Measurements from ENCODE around the gene DMC1.

Gene DMC1

GRCh38 chr22:38518620-38519019, 51.4 kb downstream of the DMC1 start:
- Histone ChIP-seq H3K4me3 (no peak overlapping the region), H3K9ac (ENCODE audit: insufficient read length) (no peak overlapping the region), H3K27ac (no peak overlapping the region), H3K9me3 (ENCODE audit: low read depth, low read length) (no peaks in the 10 kb centered on the region), H3K36me3 (ENCODE audit: insufficient read depth, low read length) (no peaks in the 10 kb centered on the region)
- no peak for DNase-seq (ENCODE audit: low read depth, low spot score)
- TF ChIP-seq POLR2AphosphoS5 (IDR thresholded peaks at IDR 0.05; ENCODE audit: borderline replicate concordance, low read depth, low read length) (no peak), FOXP2 (optimal IDR thresholded peaks at IDR 0.05; ENCODE audit: control extremely low read depth, extremely low read length, insufficient read depth) (no peak), EZH2 (IDR thresholded peaks at IDR 0.05) (no peak)

- Histone ChIP-seq H3K27ac (no peak overlapping the region), H3K36me3 (ENCODE audit: insufficient read depth, low read length) (no peaks in the 10 kb centered on the region), H3K9me3 (ENCODE audit: low read depth, low read length) (no peaks in the 10 kb centered on the region), H3K9ac (ENCODE audit: insufficient read length) (no peak overlapping the region), H3K4me3 (no peak overlapping the region)
- DNase-seq (ENCODE audit: low read depth, low spot score) = no peak
- TF ChIP-seq POLR2AphosphoS5 (IDR thresholded peaks at IDR 0.05; ENCODE audit: borderline replicate concordance, low read depth, low read length) = no peak
- TF ChIP-seq EZH2 (IDR thresholded peaks at IDR 0.05) = no peak
- TF ChIP-seq FOXP2 (optimal IDR thresholded peaks at IDR 0.05; ENCODE audit: control extremely low read depth, extremely low read length, insufficient read depth) = no peak
Measured at GRCh38 chr22:38513063-38513462, 56.9 kb downstream of the DMC1 start.

- no peak overlapping the region for H3K4me3 ChIP-seq
- TF ChIP-seq FOXP2 (optimal IDR thresholded peaks at IDR 0.05; ENCODE audit: control extremely low read depth, extremely low read length, insufficient read depth) (no peak), POLR2AphosphoS5 (IDR thresholded peaks at IDR 0.05; ENCODE audit: borderline replicate concordance, low read depth, low read length) (no peak), EZH2 (IDR thresholded peaks at IDR 0.05) (no peak)
- H3K9ac ChIP-seq (ENCODE audit: insufficient read length) = no peak overlapping the region
- peaks cover under 1% of the 10 kb centered on the region; the same call in 1 of the 2 replicates for H3K36me3 ChIP-seq (ENCODE audit: insufficient read depth, low read length)
- H3K27ac ChIP-seq = no peak overlapping the region
- H3K9me3 ChIP-seq (ENCODE audit: low read depth, low read length) = no peaks in the 10 kb centered on the region
- DNase-seq (ENCODE audit: low read depth, low spot score) = no peak
Measured at GRCh38 chr22:38510416-38510970, 59.5 kb downstream of the DMC1 start.

- H3K9me3 ChIP-seq (ENCODE audit: low read depth, low read length) = no peaks in the 10 kb centered on the region
- peak within 1 kb of the TSS; percentile 99 for H3K27ac ChIP-seq
Measured at GRCh38 chr22:38506118-38506962, 63.6 kb downstream of the DMC1 start, which contains the start of gene DDX17. DDX17 (minus strand) TSS chr22:38506311.

GRCh38 chr22:38505541-38506117, 64.4 kb downstream of the DMC1 start:
- peak overlapping the region; percentile 99 for H3K27ac ChIP-seq
- DNase-seq (ENCODE audit: low read depth, low spot score) = no peak
- H3K36me3 ChIP-seq (ENCODE audit: insufficient read depth, low read length) = peaks cover 48% of the 10 kb centered on the region
- H3K9me3 ChIP-seq (ENCODE audit: low read depth, low read length) = no peaks in the 10 kb centered on the region
- H3K4me3 ChIP-seq = peak overlapping the region; percentile 99
- TF ChIP-seq FOXP2 (optimal IDR thresholded peaks at IDR 0.05; ENCODE audit: control extremely low read depth, extremely low read length, insufficient read depth) (no peak), EZH2 (IDR thresholded peaks at IDR 0.05) (no peak), POLR2AphosphoS5 (IDR thresholded peaks at IDR 0.05; ENCODE audit: borderline replicate concordance, low read depth, low read length) (no peak)
- H3K9ac ChIP-seq (ENCODE audit: insufficient read length) = peak overlapping the region; percentile 100

More at GRCh38 chr22:38506118-38506962, 63.6 kb downstream of the DMC1 start, which contains the start of gene DDX17:
- TF ChIP-seq POLR2AphosphoS5 (IDR thresholded peaks at IDR 0.05; ENCODE audit: borderline replicate concordance, low read depth, low read length) (peak; percentile 89), EZH2 (IDR thresholded peaks at IDR 0.05) (no peak), FOXP2 (optimal IDR thresholded peaks at IDR 0.05; ENCODE audit: control extremely low read depth, extremely low read length, insufficient read depth) (peak; percentile 66)
- peak within 1 kb of the TSS; percentile 99 for H3K4me3 ChIP-seq
- H3K9ac ChIP-seq (ENCODE audit: insufficient read length) = peak within 1 kb of the TSS; percentile 100
- peaks cover 42% of the 10 kb centered on the region for H3K36me3 ChIP-seq (ENCODE audit: insufficient read depth, low read length)
- peak; percentile 98 for DNase-seq (ENCODE audit: low read depth, low spot score)

GRCh38 chr22:38504731-38505540, 65.0 kb downstream of the DMC1 start:
- DNase-seq (ENCODE audit: low read depth, low spot score) = no peak
- H3K36me3 ChIP-seq (ENCODE audit: insufficient read depth, low read length) = peaks cover 53% of the 10 kb centered on the region

GRCh38 chr22:38503021-38503420, 67.0 kb downstream of the DMC1 start:
- H3K9me3 ChIP-seq (ENCODE audit: low read depth, low read length) = no peaks in the 10 kb centered on the region
- H3K36me3 ChIP-seq (ENCODE audit: insufficient read depth, low read length) = peaks cover 72% of the 10 kb centered on the region
- H3K4me3 ChIP-seq = peak overlapping the region; percentile 99
- TF ChIP-seq FOXP2 (optimal IDR thresholded peaks at IDR 0.05; ENCODE audit: control extremely low read depth, extremely low read length, insufficient read depth) = no peak
- TF ChIP-seq POLR2AphosphoS5 (IDR thresholded peaks at IDR 0.05; ENCODE audit: borderline replicate concordance, low read depth, low read length) = no peak; the same call in 1 of the 2 replicates
- TF ChIP-seq EZH2 (IDR thresholded peaks at IDR 0.05) = no peak
- H3K27ac ChIP-seq = peak overlapping the region; percentile 77
- DNase-seq (ENCODE audit: low read depth, low spot score) = no peak
- H3K9ac ChIP-seq (ENCODE audit: insufficient read length) = peak overlapping the region; percentile 100

More at GRCh38 chr22:38504731-38505540, 65.0 kb downstream of the DMC1 start:
- peak overlapping the region; percentile 100 for H3K9ac ChIP-seq (ENCODE audit: insufficient read length)
- H3K4me3 ChIP-seq = peak overlapping the region; percentile 99
- H3K27ac ChIP-seq = peak overlapping the region; percentile 99
- TF ChIP-seq EZH2 (IDR thresholded peaks at IDR 0.05) (no peak), POLR2AphosphoS5 (IDR thresholded peaks at IDR 0.05; ENCODE audit: borderline replicate concordance, low read depth, low read length) (no peak; the same call in 1 of the 2 replicates), FOXP2 (optimal IDR thresholded peaks at IDR 0.05; ENCODE audit: control extremely low read depth, extremely low read length, insufficient read depth) (no peak)
- no peaks in the 10 kb centered on the region for H3K9me3 ChIP-seq (ENCODE audit: low read depth, low read length)

Measured in SK-N-MC (cell line).